MCF 10A (cell line): ENCODE results near the gene SBK2. TPM values are rescaled to one million over a fixed set of nuclear protein-coding genes. Genes with fewer than 3 reads are reported as not detected.

ENCODE experiments used
- BruUV-seq: library from RNA; stranded (reverse); fragments of 400-500 nt; replicated peaks from 2 replicates; lab custom pipeline; 2021; lab: Mats Ljungman, UMichigan
- CTCF ChIA-PET: fragments of 300-600 bp; sonication (Branson Sonifier 250); formaldehyde crosslinking; extraction: SDS; loops from one replicate; lab custom pipeline; 2021; ENCODE audit warnings: antibody characterized with exemption, inconsistent platforms; lab: Yijun Ruan, JAX
- POLR2A ChIA-PET: fragments of 300-600, 350-650 bp; sonication (Branson Sonifier 250); formaldehyde crosslinking; extraction: SDS; loops from one replicate; lab custom pipeline; 2020; ENCODE audit warnings: antibody characterized with exemption, inconsistent platforms; lab: Yijun Ruan, JAX
- DNase-seq: peaks from one replicate; pipeline ENCODE4 v3.0.0-alpha.2; 2018; ENCODE audit not compliant: unreplicated experiment
- H3K27ac Mint-ChIP-seq: one replicate; pipeline ENCODE4 v1.8.0; 2022; ENCODE audit warnings: mild to moderate bottlenecking, low read depth, mixed read lengths; ENCODE audit not compliant: unreplicated experiment
- H3K27me3 Mint-ChIP-seq: one replicate; pipeline ENCODE4 v1.8.0; 2022; ENCODE audit warnings: mixed read lengths; ENCODE audit not compliant: insufficient read depth, unreplicated experiment
- H3K36me3 Mint-ChIP-seq: one replicate; pipeline ENCODE4 v1.8.0; 2022; ENCODE audit warnings: mild to moderate bottlenecking, moderate library complexity, mixed read lengths; ENCODE audit not compliant: insufficient read depth, unreplicated experiment
- H3K4me1 Mint-ChIP-seq: one replicate; pipeline ENCODE4 v1.8.0; 2022; ENCODE audit warnings: mixed read lengths; ENCODE audit not compliant: insufficient read depth, unreplicated experiment
- H3K4me3 Mint-ChIP-seq: one replicate; pipeline ENCODE4 v1.8.0; 2022; ENCODE audit warnings: mild to moderate bottlenecking, moderate library complexity, mixed read lengths; ENCODE audit not compliant: unreplicated experiment
- H3K9me3 Mint-ChIP-seq: one replicate; pipeline ENCODE4 v1.8.0; 2022; ENCODE audit warnings: mixed read lengths; ENCODE audit not compliant: unreplicated experiment
- CTCF ChIP-seq: fragments of 200-600 bp; IDR thresholded peaks from one replicate; pipeline ENCODE4 v1.8.0; 2022; ENCODE audit warnings: antibody characterized with exemption, mild to moderate bottlenecking; ENCODE audit not compliant: unreplicated experiment
- intact Hi-C: fragments of 100-400 bp; cut with micrococcal nuclease; formaldehyde crosslinking; loops from 2 replicates; pipeline ENCODE4 v1.14.1; 2022
- total RNA-seq: library from RNA; stranded (reverse); gene quantifications from 2 replicates; pipeline ENCODE4 v1.2.3, GENCODE V29; 2022

SBK2 gene
- total RNA-seq, 1 experiment from 2014 or later: not detected

- intact Hi-C loops: no loop called here
- ChIA-PET CTCF (interaction anchor here (0.5 to 1.1 kb wide), 2 partner anchors 16 to 37 kb away, joined by 3 read pairs; no protein-coding TSS in a partner anchor), POLR2A (no interaction called here)
- no peak for DNase-seq
- Mint-ChIP-seq H3K4me1 (peaks cover 7% of the 10 kb centered on the region), H3K9me3 (peaks cover 14% of the 10 kb centered on the region), H3K27ac (no peak overlapping the region), H3K36me3 (no peaks in the 10 kb centered on the region), H3K4me3 (no peak overlapping the region), H3K27me3 (peaks cover 10% of the 10 kb centered on the region)
- no peak for TF ChIP-seq CTCF
- BruUV-seq: no TSS peak
These were observed 4.2 kb upstream of the SBK2 start for GRCh38 chr19:55541091-55541490.

- no peak for TF ChIP-seq CTCF
- H3K36me3 Mint-ChIP-seq: no peaks in the 10 kb centered on the region
- H3K27me3 Mint-ChIP-seq: peaks cover 5% of the 10 kb centered on the region
- H3K27ac Mint-ChIP-seq: no peak overlapping the region
- peaks cover 7% of the 10 kb centered on the region for H3K4me1 Mint-ChIP-seq
- H3K4me3 Mint-ChIP-seq: no peak overlapping the region
- no peak for DNase-seq
- no TSS peak for BruUV-seq
- CTCF ChIA-PET: no interaction called here
- intact Hi-C loops: no loop called here
- POLR2A ChIA-PET: no interaction called here
- peaks cover 14% of the 10 kb centered on the region for H3K9me3 Mint-ChIP-seq
These were observed 3.7 kb upstream of the SBK2 start for GRCh38 chr19:55540619-55541018.

- no TSS peak for BruUV-seq
- no peaks in the 10 kb centered on the region for H3K4me1 Mint-ChIP-seq
- ChIA-PET CTCF (no interaction called here), POLR2A (no interaction called here)
- H3K27ac Mint-ChIP-seq: no peak overlapping the region
- TF ChIP-seq CTCF: no peak
- H3K9me3 Mint-ChIP-seq: peaks cover 14% of the 10 kb centered on the region
- intact Hi-C loops: no loop called here
- H3K36me3 Mint-ChIP-seq: no peaks in the 10 kb centered on the region
- no peak for DNase-seq
- no peak overlapping the region for H3K4me3 Mint-ChIP-seq
- H3K27me3 Mint-ChIP-seq: no peaks in the 10 kb centered on the region
These were observed 2.4 kb upstream of the SBK2 start for GRCh38 chr19:55539090-55539984.

GRCh38 chr19:55538132-55538531, 1.2 kb upstream of the SBK2 start:
- no peak for DNase-seq
- no peak overlapping the region for H3K27ac Mint-ChIP-seq
- intact Hi-C loops: no loop called here
- H3K4me3 Mint-ChIP-seq: no peak overlapping the region
- H3K27me3 Mint-ChIP-seq: no peaks in the 10 kb centered on the region
- BruUV-seq: no TSS peak
- CTCF ChIA-PET: interaction anchor here (0.7 kb wide), 1 partner anchor 129 kb away, joined by 3 read pairs; no protein-coding TSS in a partner anchor
- H3K4me1 Mint-ChIP-seq: no peaks in the 10 kb centered on the region
- peaks cover 8% of the 10 kb centered on the region for H3K9me3 Mint-ChIP-seq
- POLR2A ChIA-PET: no interaction called here
- TF ChIP-seq CTCF: no peak
- no peaks in the 10 kb centered on the region for H3K36me3 Mint-ChIP-seq
